Smooth muscle cell of the brain vasculature (primary cell): ENCODE results near the gene SLC2A11.
"Not testable (repeated sequence)": the region's sequence is repeated elsewhere in the genome, so short reads cannot be mapped to it uniquely, and the experiment has no call there.

Experiments used
- DNase-seq: peaks from one replicate; pipeline ENCODE4 v3.0.0-alpha.2; 2012; ENCODE audit warnings: low read depth, low spot score

The SLC2A11 gene

GRCh38 chr22:23847310-23847920 is 10.3 kb upstream of the SLC2A11 start:
- DNase-seq: no peak

DNA sequence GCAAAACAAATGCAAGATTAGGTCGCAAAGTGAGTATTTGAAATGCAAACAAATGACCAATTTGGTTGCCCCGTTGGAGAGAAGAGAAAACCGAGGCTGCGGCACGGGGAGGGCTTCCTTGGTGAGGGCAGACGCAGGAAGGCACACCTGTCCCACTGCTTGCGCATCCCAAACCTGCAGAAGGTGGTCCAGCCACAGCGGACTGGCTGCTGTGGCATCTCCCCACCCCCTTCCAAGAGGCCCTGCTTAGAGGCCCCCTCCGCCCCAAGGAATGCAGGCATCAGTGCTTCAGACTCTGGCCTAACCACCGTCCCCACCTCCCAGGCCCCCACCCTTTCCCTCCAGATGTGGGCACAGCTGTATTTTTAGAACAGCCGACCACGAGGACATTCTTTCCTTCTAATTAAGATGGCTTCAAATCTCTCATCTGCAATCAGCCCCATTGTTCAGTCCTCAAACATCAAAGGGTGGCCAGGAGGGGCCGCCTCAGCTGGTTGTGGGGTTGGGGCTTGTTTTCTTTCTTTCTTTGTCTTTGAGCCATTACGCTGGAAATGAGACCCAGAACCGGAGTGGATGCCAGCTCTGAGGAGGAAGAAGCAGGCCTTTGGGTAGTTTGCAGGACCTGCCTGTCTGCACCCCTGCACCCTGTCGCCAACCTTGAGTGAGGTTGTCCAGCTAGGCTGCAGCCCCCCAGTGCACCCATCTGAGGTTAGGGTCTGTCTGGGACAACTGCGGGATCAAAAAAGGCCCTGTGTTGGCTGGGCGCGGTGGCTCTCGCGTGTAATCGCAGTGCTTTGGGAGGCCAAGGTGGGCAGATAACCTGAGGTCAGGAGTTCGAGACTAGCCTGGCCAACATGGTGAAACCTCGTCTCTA is 9.4 kb upstream of the SLC2A11 start:
- DNase-seq: no peak

GRCh38 chr22:23849009-23850006 is 8.4 kb upstream of the SLC2A11 start:
- no peak for DNase-seq

- no peak for DNase-seq
Observed at GRCh38 chr22:23850136-23850611, 7.5 kb upstream of the SLC2A11 start.

DNA sequence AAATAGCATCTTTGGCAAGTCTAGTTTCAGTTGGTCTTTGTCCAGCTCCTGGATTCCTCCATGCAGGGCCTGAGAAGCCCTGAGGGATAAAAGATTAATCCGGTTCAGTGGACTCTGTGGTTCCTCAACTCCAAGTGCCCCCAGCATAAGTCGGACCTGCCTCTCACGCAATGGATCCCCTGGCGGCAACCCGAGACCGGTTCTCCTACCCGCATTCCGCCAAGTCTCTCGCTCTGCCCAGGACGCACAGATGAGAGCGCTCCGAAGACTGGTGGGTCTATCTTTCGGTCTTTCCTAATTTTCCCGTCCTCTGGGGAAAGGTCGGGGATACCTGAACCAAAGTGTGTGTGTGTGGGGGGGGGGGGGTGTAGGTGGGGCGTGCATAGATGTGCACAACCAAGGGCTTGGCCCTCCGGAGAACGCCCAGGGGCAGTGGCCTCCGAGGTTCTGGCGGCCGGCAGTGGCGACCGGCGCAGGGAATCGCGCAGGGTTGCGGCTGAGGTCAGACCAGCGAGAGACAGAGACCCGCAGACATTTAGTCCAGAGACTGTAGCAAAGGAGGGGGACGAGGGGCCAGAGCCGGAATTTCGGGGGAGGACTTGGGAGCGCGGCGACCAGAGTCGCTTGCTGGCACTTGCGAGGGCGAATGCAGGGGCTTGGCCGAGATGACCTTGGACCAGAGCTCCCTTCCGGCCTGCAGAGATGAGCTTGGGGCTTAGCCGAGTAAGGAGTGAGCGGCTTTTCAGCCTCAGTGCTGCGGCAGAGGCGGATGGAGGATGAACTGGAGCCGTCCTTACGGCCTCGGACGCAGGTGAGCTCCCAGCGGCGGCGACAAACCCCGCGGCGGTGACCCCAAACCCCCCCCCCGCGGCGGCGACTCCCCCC is 712 bp upstream of the SLC2A11 start:
- no peak for DNase-seq

DNA sequence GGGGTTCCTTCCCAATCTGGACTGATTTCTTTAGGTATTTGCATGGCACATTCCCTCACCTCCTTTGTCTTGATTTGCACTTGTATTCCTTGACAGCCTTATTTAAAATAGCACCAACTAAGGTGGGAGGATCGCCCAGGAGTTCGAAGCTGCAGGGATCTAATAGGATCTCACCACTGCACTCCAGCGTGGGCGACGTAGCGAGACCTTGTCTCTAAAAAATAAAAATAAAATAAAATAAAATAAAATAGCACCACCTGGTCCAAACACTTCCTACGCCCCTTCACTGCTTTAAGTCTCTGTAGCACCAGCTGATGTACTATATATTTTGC is 775 bp downstream of the SLC2A11 start:
- no peak for DNase-seq

DNA sequence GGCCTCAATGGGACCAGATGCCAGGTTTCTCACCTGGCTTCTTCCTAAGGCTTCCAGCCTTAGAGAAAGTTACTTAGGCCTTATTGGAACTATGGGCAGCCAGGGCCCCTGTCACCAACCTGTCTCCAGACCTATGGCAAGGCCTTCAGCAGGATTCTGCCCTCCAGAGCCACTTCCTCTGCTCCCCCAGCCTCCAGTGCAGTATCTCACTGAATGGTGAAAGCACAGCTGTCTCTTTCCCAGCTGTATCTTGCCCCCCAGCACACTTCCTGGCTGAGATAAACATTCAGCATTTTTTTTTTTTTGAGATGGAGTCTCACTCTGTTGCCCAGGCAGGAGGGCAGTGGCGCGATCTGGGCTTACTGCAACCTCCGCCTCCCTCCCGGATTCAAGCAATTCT is 1.5 kb downstream of the SLC2A11 start:
- no peak for DNase-seq

DNA sequence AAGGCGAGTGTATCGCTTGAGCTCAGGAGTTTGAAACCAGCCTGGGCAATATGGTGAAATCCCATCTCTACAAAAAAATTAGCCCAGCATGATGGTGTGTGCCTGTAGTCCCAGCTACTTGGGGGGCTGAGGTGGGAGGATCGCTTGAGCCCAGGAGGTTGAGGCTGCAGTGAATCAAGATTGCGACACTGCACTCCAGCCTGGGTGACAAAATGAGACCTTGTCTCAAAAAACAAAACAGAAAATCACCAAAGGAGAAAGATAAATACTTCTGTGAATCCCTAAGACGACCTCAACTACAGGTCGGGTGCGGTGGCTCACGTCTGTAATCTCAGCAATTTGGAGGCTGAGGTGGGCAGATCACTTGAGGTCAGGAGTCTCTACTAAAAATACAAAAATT is 2.5 kb downstream of the SLC2A11 start:
- DNase-seq: not testable (repeated sequence)

DNA sequence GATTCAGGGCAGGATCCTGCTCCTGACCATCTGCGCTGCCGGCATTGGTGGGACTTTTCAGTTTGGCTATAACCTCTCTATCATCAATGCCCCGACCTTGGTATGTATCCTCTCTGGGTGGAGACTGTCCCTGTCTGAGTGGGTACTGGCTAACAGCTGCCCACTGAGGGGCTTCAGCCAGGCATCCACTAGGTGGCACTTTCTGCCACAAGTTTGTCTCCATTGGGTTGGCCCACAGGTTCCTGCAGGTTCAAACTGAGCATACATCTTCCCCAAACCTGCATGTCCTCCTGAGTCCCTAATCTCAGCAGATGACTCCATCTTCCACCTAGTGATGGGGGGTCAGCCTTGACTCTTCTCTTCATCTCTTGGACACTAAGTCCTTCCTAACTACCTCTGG is 4.4 kb downstream of the SLC2A11 start:
- DNase-seq: no peak

GRCh38 chr22:23864499-23865154 is 7.0 kb downstream of the SLC2A11 start:
- DNase-seq: not testable (repeated sequence)

DNA sequence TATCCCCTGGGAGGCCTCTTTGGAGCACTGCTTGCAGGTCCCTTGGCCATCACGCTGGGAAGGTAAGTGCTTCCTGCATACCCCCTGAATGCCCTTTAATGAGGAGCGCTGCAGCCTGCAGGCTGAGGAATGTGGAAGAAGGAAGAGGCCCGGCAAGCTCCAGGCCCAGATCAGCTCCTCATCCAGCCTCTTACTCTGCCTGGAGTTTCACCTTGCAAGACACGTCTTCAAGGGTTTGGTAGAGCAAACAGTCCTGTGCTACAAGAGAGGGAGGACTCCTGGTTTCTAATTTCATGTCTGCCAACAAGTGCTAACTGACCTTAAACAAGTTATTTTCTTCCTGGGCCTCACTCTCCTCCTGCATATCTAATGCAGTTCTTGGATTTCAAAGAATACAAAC is 10.9 kb downstream of the SLC2A11 start:
- no peak for DNase-seq

DNA sequence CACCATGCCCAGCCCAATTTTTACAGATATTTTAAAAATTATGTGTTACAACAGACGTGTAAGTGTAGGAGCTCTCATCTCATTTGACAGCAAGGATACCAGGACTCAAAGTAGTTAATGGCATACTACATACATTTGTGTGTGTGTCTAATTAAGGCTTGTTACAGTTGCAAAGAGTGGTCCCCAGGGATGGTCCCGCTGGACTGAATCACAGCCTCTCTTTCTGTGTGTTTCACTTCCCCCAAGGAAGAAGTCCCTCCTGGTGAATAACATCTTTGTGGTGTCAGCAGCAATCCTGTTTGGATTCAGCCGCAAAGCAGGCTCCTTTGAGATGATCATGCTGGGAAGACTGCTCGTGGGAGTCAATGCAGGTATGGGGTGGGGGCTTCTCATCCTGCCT is 17.2 kb downstream of the SLC2A11 start:
- DNase-seq: no peak

DNA sequence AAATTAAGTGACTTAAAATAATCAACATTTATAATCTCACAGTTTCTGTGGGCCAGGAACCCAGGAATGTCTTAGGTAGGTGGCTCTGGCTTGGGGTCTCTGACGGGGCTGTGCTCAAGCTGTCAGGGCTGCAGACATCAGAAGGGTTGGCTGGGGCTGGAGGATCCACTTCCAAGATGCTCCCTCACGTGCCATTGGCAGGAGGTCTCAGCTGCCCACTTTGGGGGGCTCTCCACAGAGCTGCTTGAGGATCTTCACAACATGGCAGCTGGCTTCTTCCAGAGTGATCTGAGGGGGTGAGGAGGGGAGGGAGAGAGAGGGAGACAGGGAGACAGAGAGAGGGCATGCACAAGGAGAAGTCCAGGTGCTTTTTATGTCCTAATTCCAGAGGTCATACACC is 18.1 kb downstream of the SLC2A11 start:
- no peak for DNase-seq

DNA sequence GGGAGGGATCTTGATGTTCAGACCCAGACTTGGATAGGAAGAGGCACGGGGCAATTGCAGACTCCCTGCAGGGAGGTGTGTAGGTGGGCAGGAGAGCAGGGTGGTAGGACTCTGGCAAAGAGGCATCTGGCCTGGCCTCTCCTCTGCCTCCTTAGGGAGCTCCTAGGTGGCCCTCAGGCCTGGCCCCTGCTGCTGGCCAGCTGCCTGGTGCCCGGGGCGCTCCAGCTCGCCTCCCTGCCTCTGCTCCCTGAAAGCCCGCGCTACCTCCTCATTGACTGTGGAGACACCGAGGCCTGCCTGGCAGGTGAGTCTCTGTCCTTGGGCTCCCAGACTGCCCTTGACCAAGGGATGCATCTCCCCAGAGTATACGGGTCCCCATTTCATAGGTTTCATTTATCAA is 19.9 kb downstream of the SLC2A11 start:
- no peak for DNase-seq

DNA sequence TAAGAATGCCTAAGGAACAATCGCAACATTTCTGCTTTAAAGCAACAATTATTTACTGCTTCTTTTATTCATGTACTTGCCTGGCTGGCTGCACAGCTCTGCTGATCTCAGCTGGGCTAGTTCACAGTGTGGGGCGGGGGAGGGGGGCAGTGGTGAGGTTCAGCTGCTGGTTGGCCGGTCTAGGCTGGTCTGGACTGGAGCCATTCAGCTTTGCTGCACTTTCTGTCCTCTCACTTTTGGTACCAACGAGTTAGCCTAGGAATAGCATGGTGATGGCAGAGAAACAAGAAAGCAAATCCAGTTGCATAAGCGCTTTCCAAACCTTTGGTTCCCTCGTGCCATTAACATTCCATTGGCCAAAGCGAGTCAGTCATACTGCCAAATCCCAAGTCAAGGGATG is 20.5 kb downstream of the SLC2A11 start:
- DNase-seq: no peak

GRCh38 chr22:23882370-23882769 is 24.7 kb downstream of the SLC2A11 start:
- no peak for DNase-seq

DNA sequence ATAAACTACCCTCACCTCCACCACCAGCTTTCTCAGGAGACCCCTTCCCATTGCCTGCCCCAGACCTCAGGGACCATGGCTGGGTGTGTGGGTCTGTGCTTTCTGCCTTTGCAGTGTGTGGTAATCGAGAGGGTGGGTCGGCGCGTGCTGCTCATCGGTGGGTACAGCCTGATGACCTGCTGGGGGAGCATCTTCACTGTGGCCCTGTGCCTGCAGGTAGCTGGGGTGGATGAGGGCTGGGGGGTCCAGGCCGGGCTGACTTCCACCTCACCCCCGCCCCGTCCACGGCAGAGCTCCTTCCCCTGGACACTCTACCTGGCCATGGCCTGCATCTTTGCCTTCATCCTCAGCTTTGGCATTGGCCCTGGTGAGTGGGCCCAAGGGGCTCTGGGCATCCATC is 26.0 kb downstream of the SLC2A11 start:
- no peak for DNase-seq

DNA sequence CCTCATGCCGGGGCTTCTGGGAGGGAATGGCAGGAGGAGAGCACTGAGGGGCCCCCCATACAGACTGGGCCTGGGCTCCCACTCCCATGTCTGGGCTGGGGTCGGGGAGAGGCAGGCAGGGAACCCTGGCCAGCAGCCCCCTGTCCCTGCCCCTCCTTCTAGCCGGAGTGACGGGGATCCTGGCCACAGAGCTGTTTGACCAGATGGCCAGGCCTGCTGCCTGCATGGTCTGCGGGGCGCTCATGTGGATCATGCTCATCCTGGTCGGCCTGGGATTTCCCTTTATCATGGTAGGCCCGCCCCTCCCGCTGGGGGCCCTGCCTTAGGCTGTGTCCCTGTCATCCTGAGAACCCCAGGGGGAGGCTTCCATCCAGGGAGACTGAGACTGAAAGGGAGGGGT is 26.5 kb downstream of the SLC2A11 start:
- DNase-seq: no peak

DNA sequence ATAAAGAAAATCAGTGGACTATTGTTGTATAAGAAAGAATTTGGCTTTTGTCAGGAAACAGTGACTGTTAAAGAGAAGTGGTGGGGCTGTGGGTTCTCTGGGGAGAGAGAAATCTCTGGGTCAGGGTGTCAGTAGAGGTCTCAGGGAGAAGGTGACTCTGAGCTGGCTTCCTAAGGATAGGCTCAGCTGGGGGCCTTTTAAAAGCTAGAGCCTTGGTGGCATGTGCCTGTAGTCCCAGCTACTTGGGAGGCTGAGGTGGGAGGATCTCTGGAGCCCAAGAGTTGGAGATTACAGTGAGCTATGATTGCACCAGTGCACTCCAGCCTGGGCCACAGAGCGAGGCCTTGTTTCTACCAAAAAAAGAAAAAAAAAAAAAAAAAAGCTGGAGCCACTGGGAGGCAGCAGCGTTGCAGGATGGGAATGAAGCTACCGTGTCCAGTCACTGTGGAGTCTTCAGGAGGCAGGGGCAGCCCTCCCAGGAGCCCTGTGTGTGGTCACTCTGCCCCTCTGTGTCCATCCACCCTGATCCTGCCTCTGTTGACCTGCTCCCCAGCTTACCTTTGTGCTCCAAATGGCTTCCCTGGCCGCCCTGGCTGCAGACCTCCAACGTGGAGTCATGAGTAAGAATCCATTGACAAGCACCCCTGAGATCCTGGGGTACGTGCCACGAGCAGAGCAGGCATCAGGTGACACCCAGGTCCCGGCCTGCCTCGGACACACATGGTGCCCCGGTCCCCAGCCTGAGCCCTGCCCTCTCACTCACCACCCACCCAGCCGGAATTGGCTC is 31.1 kb downstream of the SLC2A11 start:
- no peak for DNase-seq

DNA sequence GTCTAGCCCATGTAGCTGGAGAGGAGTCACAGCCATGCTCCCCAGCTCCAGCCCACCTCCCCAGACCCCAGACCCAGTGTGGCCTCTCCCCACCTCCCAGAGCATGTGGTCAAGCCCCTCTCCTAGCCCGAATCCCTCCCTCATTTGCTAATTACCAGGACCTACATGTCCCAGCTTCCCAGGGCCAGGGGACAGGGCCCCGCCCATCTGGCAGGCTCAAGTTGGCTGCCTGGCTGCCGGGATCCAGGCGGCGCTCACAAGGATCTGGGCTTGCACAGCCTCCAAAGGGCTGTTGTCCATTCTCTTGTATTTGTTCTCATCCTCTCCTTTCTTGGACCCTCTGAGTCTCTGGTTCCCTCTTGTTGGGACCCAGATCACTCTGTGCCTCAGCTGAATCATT is 31.9 kb downstream of the SLC2A11 start:
- no peak for DNase-seq
